Panc1 (cell line): ENCODE data around the gene CALR. TPM values are rescaled to one million over a fixed set of nuclear protein-coding genes. Genes with fewer than 3 reads are reported as not detected.
"Not testable (repeated sequence)": the region's sequence is repeated elsewhere in the genome, so short reads cannot be mapped to it uniquely, and the experiment has no call there.

ENCODE experiments used
- ATAC-seq: fragments of 200-7000 bp; cut with Tn5 transposase; 2 replicates; pipeline ENCODE4 v1.9.1; 2020; ENCODE audit warnings: mild to moderate bottlenecking, moderate library complexity
- BruUV-seq: library from RNA; stranded (reverse); fragments of 400-500 nt; replicated peaks from 2 replicates; lab custom pipeline; 2021; lab: Mats Ljungman, UMichigan
- CTCF ChIA-PET: fragments of 300-600 bp; sonication (Branson Sonifier 250); formaldehyde crosslinking; loops from one replicate; lab custom pipeline; 2022; ENCODE audit warnings: antibody characterized with exemption; lab: Charles Lee
- POLR2A ChIA-PET: fragments of 300-600 bp; sonication (Branson Sonifier 250); formaldehyde crosslinking; loops from one replicate; lab custom pipeline; 2022; ENCODE audit warnings: antibody characterized with exemption; lab: Charles Lee
- DNase-seq: peaks from one replicate; pipeline ENCODE4 v3.0.0-alpha.2; 2010; ENCODE audit warnings: low read depth, low spot score
- H3K27ac ChIP-seq: 2 replicates; pipeline ENCODE4 v1.5.1; 2011; ENCODE audit warnings: mild to moderate bottlenecking, low read length, inconsistent platforms
- H3K27me3 ChIP-seq: fragments of 200-500 bp; sonication (Bioruptor generic); 2 replicates; pipeline ENCODE4 v1.6.0; 2014; ENCODE audit warnings: low read length, inconsistent platforms; ENCODE audit not compliant: control insufficient read depth, insufficient read depth
- H3K36me3 ChIP-seq: fragments of 200-500 bp; sonication (Bioruptor generic); 2 replicates; pipeline ENCODE4 v1.5.1; 2014; ENCODE audit warnings: inconsistent platforms, mild to moderate bottlenecking, low read length, moderate library complexity; ENCODE audit not compliant: control insufficient read depth, insufficient read depth
- H3K4me1 ChIP-seq: 2 replicates; pipeline ENCODE4 v1.5.1; 2011; ENCODE audit warnings: inconsistent platforms, mild to moderate bottlenecking, low read length, moderate library complexity; ENCODE audit not compliant: control insufficient read depth, insufficient read depth
- H3K4me3 ChIP-seq, 2 experiments: 2 replicates each; pipeline ENCODE4 v1.5.1; 2011 to 2012; ENCODE audit warnings: low read depth in 2 of 2, low read length in 2 of 2, mild to moderate bottlenecking in 2 of 2, inconsistent platforms in 1 of 2, moderate library complexity in 1 of 2
- H3K9me3 ChIP-seq: fragments of 200-500 bp; sonication (Bioruptor generic); 2 replicates; pipeline ENCODE4 v1.5.1; 2014; ENCODE audit warnings: low read depth, mild to moderate bottlenecking, inconsistent platforms, low read length, moderate library complexity; ENCODE audit not compliant: control insufficient read depth, insufficient read depth
- POLR2AphosphoS5 ChIP-seq: IDR thresholded peaks from 2 replicates; pipeline ENCODE4 v1.6.1; 2012; ENCODE audit warnings: mild to moderate bottlenecking, low read depth, low read length, moderate library complexity
- REST ChIP-seq, 2 experiments: IDR thresholded peaks; 2 replicates each; pipeline ENCODE4 v1.6.1; 2011 to 2012; ENCODE audit warnings: low read depth in 2 of 2, control low read depth in 1 of 2, low read length in 1 of 2, mild to moderate bottlenecking in 1 of 2, moderate library complexity in 1 of 2; ENCODE audit not compliant: insufficient read depth in 1 of 2
- SIN3A ChIP-seq: IDR thresholded peaks from 2 replicates; pipeline ENCODE4 v1.6.1; 2012; ENCODE audit warnings: low read depth, mild to moderate bottlenecking, low read length, moderate library complexity, borderline replicate concordance; ENCODE audit not compliant: insufficient read depth
- TCF7L2 ChIP-seq: IDR thresholded peaks from 2 replicates; pipeline ENCODE4 v1.6.1; 2011; ENCODE audit warnings: mild to moderate bottlenecking, low read depth, low read length, inconsistent platforms
- in situ Hi-C: cut with HindIII; loops from 2 replicates; pipeline ENCODE4 v1.10.0; 2016; ENCODE audit warnings: low sequenced_read_pairs, low pct_unique_long_range_greater_than_20kb
- intact Hi-C: fragments of 100-400 bp; cut with micrococcal nuclease; formaldehyde crosslinking; loops from one replicate; pipeline ENCODE4 v1.10.0; 2022; ENCODE audit not compliant: unreplicated experiment
- total RNA-seq: library from RNA; stranded (reverse); gene quantifications from one replicate; pipeline ENCODE4 v1.2.1, GENCODE V29; 2021; ENCODE audit not compliant: unreplicated experiment
- TF ChIP-seq, protein P1 (sequence below): fragments of 450-650 bp; IDR thresholded peaks from 2 replicates; pipeline ENCODE4 v1.5.1; 2017; ENCODE audit warnings: mild to moderate bottlenecking

The CALR gene
- total RNA-seq, 1 experiment from 2014 or later: 1,060 TPM

- intact Hi-C loops: no loop called here
- in situ Hi-C loops: no loop called here
- ATAC-seq: no peak
- ChIA-PET CTCF (no interaction called here), POLR2A (no interaction called here)
- H3K36me3 ChIP-seq: no peaks in the 10 kb centered on the region
- BruUV-seq: no TSS peak
- H3K9me3 ChIP-seq: no peaks in the 10 kb centered on the region
- TF ChIP-seq REST (IDR thresholded peaks at IDR 0.05; ENCODE audit: insufficient read depth in 1 of 2, low read depth in 2 of 2, low read length in 1 of 2) (no peak), TCF7L2 (no peak), POLR2AphosphoS5 (no peak), SIN3A (no peak)
- TF ChIP-seq, protein P1, sequence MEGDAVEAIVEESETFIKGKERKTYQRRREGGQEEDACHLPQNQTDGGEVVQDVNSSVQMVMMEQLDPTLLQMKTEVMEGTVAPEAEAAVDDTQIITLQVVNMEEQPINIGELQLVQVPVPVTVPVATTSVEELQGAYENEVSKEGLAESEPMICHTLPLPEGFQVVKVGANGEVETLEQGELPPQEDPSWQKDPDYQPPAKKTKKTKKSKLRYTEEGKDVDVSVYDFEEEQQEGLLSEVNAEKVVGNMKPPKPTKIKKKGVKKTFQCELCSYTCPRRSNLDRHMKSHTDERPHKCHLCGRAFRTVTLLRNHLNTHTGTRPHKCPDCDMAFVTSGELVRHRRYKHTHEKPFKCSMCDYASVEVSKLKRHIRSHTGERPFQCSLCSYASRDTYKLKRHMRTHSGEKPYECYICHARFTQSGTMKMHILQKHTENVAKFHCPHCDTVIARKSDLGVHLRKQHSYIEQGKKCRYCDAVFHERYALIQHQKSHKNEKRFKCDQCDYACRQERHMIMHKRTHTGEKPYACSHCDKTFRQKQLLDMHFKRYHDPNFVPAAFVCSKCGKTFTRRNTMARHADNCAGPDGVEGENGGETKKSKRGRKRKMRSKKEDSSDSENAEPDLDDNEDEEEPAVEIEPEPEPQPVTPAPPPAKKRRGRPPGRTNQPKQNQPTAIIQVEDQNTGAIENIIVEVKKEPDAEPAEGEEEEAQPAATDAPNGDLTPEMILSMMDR: no peak
- H3K27ac ChIP-seq: no peak overlapping the region
- H3K4me3 ChIP-seq: no peak overlapping the region
- no peak for DNase-seq
- H3K27me3 ChIP-seq: no peaks in the 10 kb centered on the region
- no peaks in the 10 kb centered on the region for H3K4me1 ChIP-seq
Observed at GRCh38 chr19:12913851-12914690, 24.3 kb upstream of the CALR start.

DNA sequence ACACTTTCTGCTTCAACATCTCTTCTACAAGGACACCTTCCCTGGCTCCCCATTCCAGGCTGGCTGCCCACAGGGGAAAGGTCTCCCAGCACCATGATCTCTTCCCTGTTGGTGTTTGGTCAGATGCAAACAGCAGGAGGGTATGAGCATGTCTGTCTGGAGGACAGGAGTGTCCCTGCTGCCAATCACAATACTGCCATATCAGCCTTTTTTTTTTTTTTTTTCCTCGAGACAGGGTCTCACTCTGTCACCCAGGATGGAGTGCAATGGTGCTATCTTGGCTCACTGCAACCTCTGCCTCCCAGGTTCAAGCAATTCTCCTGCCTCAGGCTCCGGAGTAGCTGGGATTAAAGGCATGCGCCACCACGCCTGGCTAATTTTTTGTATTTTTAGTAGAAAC lies 22.5 kb upstream of the CALR start:
- in situ Hi-C loops, H3K9me3 ChIP-seq, H3K36me3 ChIP-seq, H3K27me3 ChIP-seq, DNase-seq, H3K27ac ChIP-seq, BruUV-seq, CTCF ChIA-PET, H3K4me3 ChIP-seq, H3K4me1 ChIP-seq, ATAC-seq, intact Hi-C loops, POLR2A ChIA-PET: not testable (repeated sequence)

DNA sequence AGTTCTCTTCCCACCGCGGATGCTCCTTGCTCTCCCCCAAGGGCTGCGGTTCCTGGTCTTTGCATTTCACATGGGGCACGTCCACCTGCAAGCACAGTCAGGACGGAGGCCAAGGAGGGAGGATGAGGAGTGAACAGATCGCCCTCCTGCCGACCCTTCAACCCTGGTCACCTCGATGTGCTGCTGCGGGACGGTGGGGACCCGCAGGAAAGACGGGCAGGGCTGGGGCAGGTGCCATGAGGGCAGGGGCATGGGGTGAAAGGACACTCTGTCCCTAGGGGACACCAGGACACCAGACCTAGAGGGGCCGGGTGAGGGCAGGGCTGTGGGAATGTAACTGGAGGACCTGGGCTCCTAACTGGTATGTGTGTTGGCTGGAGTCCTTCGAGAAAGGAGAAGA lies 20.2 kb upstream of the CALR start:
- intact Hi-C loops: no loop called here
- no TSS peak for BruUV-seq
- ATAC-seq: no peak
- no peak for DNase-seq
- Histone ChIP-seq H3K27me3 (no peaks in the 10 kb centered on the region), H3K4me1 (no peaks in the 10 kb centered on the region), H3K36me3 (0 out of 2 replicates have a peak, but pooled peaks cover 2% of the 10 kb centered on the region), H3K4me3 (no peak overlapping the region), H3K9me3 (no peaks in the 10 kb centered on the region), H3K27ac (no peak overlapping the region)
- ChIA-PET POLR2A (no interaction called here), CTCF (no interaction called here)
- TF ChIP-seq, protein P1: no peak
- TF ChIP-seq TCF7L2 (no peak), POLR2AphosphoS5 (no peak), SIN3A (no peak), REST (IDR thresholded peaks at IDR 0.05; ENCODE audit: insufficient read depth in 1 of 2, low read depth in 2 of 2, low read length in 1 of 2) (no peak)
- in situ Hi-C loops: no loop called here
